Activated CD4-positive, alpha-beta T cell treated with anti-CD3 and anti-CD28 coated beads, Interleukin-2, Interleukin-6, amounts not matched to agents 100 ng/mL and 50 ng/mL, durations not matched to agents 16 hours and 8 hours (primary cell): ENCODE results near the gene U2AF2.

Experiments used
- DNase-seq: peaks from one replicate; pipeline ENCODE4 v3.0.0-alpha.2; 2020

The U2AF2 gene

DNA sequence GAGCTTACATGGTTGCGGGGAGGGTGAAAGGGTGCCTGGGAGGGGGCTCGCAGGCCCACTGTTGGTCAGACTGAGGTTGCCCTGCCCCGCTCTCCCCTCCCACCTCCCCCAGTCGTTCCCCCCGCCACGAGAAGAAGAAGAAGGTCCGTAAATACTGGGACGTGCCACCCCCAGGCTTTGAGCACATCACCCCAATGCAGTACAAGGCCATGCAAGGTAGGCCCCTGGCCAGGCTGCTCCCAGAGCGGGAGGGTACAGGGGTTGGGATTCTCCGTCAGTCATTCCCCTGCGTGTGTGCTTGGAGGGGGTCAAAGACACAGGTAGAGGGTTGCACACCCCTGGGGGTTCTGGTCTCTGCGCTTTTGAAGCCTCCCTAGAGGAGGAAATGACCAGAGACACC lies 5.6 kb downstream of the U2AF2 start:
- DNase-seq, result no peak

DNA sequence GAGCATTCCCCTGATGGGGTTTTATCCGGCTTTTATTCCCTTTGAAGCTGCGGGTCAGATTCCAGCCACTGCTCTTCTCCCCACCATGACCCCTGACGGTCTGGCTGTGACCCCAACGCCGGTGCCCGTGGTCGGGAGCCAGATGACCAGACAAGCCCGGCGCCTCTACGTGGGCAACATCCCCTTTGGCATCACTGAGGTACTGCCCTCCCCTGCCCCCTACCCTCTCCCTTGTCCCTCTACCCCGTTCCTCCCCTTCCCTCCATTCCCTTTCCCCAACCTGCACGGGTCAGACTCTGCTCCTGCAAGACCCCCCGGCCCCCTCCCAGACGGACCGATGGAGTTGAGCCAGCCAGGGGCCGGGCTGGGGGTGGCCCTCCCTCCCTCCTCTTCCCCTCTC lies 6.2 kb downstream of the U2AF2 start:
- no peak for DNase-seq

DNA sequence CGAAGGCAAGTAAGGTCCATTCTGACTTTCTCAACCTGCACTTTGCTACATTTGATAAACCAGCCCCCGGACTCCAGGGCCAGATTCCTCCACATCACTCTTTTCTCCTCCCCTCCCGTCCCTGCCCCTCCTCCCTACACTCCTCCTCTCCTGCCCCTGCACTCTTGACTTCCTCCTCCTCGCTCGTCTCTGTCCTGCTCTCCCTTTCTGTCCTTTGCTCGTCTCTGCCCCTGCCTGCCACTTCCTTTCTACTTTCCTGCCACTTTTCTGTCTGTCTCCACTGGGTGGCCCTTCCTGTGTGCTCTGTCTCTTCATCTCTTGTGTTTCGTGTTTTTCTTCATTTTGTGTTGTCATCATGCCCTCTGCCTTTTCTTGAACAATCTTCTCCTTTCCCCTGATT lies 7.0 kb downstream of the U2AF2 start:
- DNase-seq, result no peak

DNA sequence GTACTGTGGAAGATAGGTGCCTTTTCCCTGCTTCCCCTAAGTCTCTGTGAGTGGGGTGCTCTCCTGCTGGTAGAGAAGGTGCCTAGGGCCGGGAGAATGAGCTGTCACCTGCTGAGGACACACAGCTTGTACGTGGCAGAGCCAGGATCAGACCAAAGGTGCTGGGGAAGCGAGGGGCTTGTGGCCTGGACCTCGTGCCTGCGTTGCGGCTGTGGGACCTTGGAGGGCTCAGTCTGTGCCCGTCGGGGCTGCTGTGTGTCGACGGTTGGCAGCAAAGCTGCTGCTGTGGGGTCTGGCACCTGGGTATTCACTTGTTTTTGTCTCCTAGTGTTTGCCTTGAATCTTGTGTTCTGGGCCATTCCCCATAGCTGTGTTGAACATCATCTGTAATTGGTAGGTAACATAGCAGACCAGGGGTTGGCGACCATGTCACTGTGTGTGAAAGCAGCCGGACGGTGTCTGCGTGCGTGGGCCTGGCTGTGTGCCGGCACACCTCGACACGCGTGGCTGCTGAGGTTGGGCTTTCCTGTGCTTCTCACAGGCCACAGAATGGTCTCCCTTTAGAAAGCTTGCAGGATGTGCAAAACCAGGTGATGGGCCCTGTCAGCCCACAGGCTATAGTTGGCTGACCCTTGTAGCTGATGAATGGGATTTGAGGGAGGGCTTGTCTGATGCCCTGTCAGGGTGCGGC lies 9.2 kb downstream of the U2AF2 start:
- no peak for DNase-seq

DNA sequence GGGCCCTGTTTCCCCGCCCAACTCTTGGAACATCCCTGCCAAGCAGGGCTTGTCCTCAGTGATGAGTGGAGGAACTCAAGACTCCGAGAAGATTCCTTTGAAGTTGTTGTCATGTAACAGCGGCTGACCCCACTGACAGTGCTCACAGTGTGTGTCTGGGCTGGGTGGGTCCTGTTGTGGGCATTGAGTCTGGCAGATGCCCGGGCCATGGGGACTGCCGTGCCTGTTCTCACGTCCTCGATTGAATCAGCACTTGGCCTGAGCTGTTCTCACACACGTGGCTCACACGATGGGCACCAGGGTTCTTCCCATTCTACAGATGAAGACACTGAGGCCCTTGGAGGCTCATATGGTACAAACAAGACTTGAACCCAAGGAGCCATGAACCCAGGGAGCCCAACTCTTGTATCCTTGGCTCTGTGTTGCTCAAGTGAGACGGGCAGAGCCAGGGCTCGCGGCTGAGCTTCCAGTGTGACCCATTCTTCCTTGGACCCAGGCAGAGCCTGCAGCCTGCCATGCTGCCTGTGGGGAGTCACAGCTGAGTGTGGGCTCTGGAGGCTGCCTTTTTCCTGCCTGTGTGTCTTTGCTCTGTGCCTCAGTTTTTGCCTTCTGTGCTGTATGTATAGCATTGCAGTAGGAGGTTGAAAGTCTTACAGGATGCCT lies 11.6 kb downstream of the U2AF2 start:
- no peak for DNase-seq

DNA sequence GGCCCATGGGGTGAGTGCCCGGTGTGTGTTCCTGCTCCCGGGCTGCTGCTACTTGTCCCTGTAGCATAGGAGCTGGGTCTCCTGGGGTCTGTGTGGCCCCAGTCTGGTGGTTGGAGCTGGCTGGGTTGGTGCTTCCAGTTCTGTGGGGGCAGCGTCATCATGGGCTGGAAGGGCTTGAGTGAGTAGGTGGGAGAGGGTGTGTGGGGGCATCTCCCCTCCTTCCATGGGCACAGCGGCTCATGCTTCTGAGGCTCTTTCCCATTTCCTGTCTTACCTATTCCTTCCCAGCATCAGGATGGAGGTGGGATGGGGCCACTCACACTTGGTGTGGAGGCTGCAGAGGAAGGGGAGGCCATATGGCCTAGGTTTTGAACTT lies 12.2 kb downstream of the U2AF2 start:
- no peak for DNase-seq

DNA sequence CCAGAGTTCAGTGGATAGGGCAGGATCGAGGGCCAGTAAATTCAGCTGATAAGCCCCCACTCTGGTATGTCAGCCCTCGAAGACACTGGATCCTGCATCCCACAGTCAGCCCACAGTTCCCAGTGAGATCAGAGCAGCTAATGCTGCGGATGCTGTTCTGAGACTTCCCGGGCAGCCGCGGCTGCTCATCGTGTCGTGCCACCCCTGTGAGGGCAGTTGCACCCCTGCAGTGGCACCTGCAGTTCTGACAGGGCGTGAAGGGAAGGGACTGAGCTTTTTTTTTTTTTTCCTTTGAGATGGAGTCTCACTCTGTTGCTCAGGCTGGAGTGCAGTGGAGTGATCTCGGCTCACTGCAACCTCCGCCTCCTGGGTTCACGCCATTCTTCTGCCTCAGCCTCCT lies 12.7 kb downstream of the U2AF2 start:
- DNase-seq, result no peak

DNA sequence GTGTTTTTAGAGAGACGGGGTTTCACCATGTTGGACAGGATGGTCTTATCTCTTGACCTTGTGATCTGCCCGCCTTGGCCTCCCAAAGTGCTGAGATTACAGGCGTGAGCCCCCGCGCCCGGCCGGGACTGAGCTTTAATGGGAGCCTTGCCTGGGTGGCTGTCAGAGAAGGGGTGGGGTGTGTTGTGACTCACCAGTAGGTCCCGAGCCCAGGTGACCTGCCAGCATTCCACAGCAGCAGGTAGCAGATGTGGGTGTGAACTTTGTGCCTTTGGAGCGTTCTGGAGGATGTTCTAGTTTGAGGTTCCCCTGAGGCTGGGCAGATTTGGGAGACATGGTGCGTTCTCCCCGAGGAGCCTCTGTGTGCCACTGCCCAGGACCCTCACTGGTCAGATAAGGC lies 13.1 kb downstream of the U2AF2 start:
- DNase-seq, result no peak

DNA sequence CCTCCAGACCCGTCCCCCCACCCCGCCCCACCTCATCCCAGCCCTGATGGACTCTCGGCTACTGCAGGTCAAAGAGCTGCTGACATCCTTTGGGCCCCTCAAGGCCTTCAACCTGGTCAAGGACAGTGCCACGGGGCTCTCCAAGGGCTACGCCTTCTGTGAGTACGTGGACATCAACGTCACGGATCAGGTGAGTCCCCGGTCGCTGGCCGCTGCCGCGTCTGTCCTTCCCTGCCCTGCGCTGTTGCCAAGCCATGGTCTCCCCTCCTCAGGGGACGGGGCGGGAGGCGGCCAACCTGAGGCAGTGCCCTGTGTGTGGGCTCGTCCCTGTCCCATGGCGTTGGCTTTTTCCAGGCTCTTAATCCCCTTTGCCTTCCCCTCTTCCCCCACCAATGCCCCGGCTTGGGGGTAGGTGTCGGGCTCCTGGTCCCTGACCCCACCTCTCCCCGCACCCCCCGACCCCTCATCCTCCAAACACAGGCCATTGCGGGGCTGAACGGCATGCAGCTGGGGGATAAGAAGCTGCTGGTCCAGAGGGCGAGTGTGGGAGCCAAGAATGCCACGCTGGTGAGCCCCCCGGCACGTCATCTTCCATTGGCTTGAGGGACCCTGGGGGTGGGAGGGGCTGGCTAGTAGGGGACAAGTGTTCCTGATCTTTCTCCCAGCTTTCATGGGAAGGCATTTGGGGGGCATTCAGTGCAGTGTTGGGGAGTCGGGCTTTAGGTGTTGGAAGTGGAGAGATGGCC lies 13.9 kb downstream of the U2AF2 start:
- no peak for DNase-seq

DNA sequence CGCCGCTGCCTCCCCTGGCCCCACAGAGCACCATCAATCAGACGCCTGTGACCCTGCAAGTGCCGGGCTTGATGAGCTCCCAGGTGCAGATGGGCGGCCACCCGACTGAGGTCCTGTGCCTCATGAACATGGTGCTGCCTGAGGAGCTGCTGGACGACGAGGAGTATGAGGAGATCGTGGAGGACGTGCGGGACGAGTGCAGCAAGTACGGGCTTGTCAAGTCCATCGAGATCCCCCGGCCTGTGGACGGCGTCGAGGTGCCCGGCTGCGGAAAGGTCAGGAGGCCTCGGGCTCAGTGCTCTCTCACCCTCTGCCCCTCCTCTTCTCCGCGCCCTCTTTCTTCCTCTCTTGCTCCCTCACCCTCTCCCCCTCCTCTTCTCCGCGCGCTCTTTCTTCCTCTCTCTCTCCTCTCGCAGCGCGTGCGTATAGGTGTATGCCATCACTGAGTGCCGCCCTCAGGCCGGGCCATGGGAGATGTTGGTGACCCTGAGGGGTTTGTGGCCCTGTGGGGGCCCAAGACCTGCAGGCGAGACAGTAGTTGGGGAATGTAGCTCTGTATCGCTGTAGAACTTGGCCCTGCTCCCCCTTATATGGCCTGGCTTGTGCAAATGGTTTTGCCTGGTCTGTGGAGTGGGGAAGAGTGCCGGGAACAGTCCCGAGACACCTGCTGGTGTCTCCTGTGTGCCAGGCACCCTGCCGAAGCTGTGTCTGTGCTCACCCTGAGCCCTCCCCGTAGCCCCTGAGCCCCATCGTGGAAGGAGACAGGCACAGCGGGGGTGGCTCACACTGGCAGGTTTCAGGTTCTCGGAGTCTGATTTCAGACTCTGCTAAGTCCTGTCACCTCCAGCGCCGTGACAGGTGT lies 14.8 kb downstream of the U2AF2 start:
- no peak for DNase-seq

DNA sequence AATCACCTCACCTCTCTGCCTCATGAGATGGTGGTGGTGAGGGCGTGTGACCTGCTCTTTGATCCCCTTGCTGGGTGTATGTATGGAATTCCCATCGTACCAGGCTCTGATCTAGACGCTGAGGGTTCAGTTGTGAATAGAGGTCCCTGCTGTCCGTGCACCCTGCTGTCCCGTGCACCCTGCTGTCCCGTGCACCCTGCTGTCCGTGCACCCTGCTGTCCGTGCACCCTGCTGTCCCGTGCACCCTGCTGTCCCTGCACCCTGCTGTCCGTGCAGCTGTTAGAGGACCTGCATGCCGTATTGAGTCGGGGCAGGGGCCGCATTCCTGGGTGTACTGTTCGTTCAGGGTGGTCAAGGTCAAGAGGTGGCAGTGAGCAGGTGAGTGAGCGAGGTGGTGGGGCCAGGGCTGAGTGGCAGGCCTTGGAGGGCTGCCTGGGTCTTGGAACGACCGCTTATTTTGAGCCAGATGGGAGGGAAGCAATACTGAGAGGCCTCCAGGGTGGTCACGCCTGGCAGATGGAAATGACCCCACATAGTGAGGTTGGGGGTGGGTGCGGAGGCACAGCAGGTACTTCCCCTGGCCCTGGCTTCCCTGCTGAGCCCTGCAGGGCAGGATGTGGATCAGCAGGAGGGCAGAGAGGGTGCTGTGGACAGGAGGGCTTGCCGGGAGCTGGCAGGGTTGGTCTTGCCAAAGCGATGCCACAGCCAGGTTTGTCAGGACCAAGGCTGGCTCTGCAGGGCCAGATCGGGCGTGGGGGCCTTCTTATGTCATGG lies 15.6 kb downstream of the U2AF2 start:
- DNase-seq, result no peak

DNA sequence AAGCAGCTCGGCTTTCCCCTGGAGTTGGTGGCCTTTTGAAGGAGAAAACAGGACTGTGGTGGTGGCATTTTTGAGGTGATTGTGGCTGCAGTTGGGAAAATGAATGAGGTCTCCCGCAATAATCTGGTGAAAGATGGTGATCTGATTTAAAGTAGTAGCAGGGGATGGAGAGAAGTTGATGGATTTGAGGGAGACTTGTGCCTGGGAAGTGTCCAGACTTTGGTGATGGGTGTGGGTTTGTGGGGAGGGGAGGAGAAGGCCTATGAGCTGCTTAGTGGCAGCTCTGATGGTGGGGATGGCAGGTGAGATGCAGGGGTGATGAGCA lies 16.2 kb downstream of the U2AF2 start:
- no peak for DNase-seq

DNA sequence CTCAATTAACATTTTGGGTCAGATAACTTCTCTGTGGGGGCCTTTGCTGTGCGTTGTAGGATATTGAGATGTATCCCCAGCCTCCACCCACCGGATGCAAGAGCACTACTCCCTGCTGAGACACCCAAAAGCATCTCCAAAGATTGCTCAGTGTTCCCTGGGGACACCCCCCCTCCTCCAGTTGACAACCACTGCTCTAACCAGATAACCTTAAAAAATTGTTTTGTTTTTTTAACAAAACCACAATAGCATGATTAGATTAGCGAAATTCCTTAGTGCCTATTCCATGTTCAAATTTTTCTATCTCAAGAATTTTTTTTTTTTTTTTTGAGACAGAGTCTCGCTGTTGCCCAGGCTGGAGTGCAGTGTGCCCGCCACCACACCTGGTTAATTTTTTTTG lies 17.6 kb downstream of the U2AF2 start:
- DNase-seq, result no peak

DNA sequence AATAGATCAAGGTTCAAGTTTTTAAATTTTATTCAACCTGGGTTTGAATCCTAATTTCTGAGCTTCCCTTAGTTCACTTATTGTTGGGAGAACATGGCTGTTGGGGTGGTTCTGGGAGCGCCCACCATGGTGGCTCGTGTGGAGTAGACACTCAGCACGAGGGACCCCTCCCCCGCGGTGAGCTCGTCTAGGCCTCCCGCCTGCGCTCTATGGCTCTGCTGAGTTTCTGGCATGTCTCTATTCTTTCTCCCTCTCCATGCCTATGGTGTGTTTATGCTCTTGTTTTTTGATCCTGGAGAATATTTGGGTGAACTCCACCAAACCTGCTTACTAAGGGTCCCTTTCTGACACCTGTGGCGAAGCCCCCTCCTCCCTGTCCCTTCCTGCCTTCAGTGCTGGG lies 18.6 kb downstream of the U2AF2 start:
- DNase-seq, result no peak

DNA sequence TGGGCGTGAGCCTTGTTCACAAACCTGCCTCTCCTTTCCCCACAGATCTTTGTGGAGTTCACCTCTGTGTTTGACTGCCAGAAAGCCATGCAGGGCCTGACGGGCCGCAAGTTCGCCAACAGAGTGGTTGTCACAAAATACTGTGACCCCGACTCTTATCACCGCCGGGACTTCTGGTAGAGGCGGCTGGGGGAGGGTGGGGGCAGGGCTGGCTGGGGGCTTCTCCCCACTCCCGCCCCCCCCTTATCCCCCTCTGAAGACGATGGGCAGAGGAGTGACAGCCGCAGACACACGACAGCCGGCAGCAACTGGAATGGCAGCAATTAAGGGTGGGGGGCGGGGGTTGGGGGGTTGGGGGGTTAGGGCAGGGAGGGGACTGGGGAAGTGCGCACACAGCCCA lies 19.1 kb downstream of the U2AF2 start:
- no peak for DNase-seq

DNA sequence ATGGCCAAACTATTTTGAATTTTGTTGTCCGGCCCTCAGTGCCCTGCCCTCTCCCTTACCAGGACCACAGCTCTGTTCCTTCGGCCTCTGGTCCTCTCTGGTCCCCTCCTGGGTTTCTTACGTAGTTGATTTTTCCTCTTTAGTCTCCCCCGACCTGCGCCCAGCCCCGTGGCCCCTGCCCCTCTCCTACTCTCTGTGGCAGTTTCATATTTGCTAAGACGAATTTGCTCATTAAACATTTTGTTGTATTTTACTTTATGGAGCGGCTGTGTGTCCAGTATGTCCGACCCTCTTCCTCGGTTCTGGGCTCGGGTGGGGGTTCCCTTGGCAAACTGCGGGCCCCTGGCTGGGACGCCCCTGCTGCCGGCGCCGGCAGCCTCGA lies 19.6 kb downstream of the U2AF2 start:
- no peak for DNase-seq

DNA sequence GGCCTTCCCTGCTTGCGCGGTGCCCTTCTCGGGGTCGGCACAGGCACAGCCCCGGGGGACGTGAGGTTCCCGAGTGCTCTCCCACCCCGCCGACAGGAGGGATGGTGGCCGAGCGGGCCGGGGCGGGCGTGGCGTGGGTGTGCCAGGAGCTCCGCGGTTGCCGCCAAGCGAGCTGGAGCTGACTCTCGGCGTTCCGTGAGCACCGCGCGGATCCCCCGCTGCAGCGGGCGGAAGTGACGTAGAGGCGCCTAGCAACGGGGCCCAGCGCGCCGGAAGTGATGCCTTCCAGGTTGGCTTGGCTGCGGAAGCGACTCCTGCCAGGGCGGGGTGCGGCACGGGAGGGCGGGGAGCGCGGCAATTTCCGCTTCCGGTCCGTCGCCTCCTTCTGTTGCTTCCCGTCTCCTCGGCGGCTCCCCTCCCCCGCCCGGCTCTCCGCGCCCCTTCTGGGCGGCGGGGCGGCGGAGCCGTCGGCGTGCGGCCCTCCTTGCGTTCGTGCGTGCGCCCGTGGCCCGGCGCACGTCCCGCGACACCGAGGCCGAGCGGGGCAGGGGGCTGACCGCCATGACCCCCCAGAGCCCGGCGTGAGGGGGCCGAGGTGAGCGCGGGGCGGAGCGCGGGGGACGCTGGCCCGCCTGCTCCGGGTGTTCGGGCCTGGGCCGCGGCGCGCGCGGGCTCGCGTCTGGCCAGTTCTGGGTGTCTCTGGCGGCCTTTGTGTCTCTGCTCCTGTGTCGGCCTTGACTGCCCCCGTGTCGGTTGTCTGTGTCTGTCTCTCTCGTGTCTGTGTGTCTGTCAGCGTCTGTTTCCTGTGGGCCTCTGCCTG lies 20.2 kb downstream of the U2AF2 start, which contains the start of gene EPN1:
EPN1 (plus strand) TSS at position 386 of the 820 bp plus-strand sequence. CDS start 3,402 bp downstream, outside the sequence.
- DNase-seq, result peak; percentile 98

DNA sequence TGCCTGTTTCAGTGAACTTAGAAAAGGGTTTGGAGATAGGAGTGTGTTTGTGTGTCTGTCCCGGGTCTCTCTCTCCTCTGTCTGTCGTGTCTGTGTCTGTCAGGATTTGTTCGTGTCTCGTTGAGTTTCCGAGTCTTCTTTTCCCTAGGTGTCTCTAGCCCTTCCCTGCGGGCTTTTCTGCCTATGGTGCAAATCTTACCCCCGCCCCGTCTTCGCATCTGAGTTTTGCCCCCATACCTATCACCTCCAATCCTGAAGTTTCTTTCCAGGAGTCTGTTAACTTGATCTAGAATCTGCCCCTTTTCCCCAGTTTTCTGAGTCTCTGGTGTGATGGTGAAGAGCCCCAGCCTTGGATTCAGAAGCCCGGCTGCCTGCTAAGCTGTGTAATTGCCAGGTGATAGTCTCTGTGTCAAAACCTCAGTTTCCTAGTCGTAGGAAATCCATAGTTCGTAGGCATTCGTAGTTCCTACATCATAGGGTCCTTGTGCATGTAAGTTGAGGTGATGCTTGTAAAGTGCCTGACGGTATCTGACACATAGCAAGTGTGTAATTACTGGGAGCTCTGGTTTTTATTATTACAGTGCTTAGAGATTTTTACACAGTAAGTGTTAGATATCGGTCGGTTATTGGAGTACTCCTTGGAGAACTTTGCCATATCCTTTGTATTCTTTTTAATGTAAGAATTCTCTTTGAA lies 21.0 kb downstream of the U2AF2 start:
- no peak for DNase-seq

DNA sequence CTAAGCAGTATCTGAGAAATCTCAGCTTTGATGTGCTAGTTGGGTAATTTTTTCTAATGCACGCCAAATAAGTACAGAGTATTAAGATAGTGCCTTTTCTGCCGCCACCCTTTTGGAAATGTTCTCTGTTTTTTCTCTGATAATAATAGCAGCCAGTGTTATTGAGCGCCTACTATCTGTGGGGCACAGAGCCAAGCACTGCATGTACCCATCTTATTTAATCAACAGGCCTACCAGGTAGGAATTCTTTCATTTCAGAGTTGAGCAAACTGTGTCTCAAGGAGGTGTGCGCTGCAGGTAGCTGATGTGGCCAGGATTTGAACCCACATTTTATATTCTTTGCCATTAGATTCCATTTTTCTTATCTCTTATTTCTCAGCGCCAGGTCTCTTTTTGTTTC lies 21.5 kb downstream of the U2AF2 start:
- no peak for DNase-seq

DNA sequence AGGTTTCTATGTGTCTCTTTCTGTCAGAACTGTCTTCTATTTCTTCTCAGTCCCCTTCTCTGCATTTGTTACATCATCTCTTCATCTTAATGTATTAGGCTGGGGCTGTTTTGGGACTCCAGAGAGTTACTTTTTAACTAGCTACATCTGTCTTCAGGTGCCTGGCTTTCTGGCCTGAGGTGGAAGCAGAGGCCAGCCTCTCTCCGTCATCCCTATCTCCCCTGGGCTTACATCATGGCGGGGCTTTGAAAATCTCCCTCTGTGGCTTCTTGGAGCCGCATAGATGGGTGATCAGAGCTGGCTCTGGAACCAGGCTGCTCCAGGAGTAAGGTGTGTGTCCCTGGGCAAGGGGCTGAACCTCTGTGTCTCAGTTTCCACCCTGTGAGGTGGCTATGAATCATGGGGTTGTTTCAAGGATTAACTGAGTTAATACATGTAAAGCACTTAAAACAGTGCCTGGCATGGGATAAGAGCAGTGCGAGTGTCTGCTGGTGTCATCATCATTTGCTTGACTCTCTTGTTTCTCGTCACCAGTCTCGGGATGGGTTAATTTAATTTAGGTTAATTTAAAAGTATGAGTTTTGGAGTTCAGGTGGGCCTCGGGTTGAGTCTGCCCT lies 22.2 kb downstream of the U2AF2 start:
- DNase-seq, result no peak
